Activated naive CD4-positive, alpha-beta T cell treated with Interleukin-2 at 50 U/mL for 16 hours (primary cell): ENCODE results near the gene LIFR.

Source experiments
- DNase-seq: peaks from one replicate; pipeline ENCODE4 v3.0.0-alpha.2; 2020

Gene LIFR

GRCh38 chr5:38515646-38516045, 40.8 kb downstream of the LIFR start:
- no peak for DNase-seq

- no peak for DNase-seq
These were observed 41.4 kb downstream of the LIFR start for GRCh38 chr5:38515092-38515491.

- no peak for DNase-seq
These were observed 47.3 kb downstream of the LIFR start for GRCh38 chr5:38509185-38509584.

- no peak for DNase-seq
These were observed 50.1 kb downstream of the LIFR start for GRCh38 chr5:38506302-38506701.

GRCh38 chr5:38500573-38501260, 55.7 kb downstream of the LIFR start:
- no peak for DNase-seq

GRCh38 chr5:38497946-38498345, 58.5 kb downstream of the LIFR start:
- DNase-seq, result no peak

GRCh38 chr5:38494763-38495162, 61.7 kb downstream of the LIFR start:
- DNase-seq, result no peak

GRCh38 chr5:38494175-38494574, 62.3 kb downstream of the LIFR start:
- no peak for DNase-seq

GRCh38 chr5:38483805-38484398, 72.5 kb downstream of the LIFR start:
- no peak for DNase-seq

GRCh38 chr5:38479315-38479904, 77.0 kb downstream of the LIFR start:
- DNase-seq, result no peak

GRCh38 chr5:38478878-38479277, 77.6 kb downstream of the LIFR start:
- DNase-seq, result no peak

GRCh38 chr5:38478166-38478565, 78.3 kb downstream of the LIFR start:
- no peak for DNase-seq

GRCh38 chr5:38473008-38473407, 83.4 kb downstream of the LIFR start:
- DNase-seq, result no peak

- DNase-seq, result no peak
These were observed 83.9 kb downstream of the LIFR start for GRCh38 chr5:38472541-38472940.

- DNase-seq, result no peak
These were observed 84.7 kb downstream of the LIFR start for GRCh38 chr5:38471709-38472108.

GRCh38 chr5:38469707-38470267, 86.7 kb downstream of the LIFR start:
- DNase-seq, result no peak

GRCh38 chr5:38468978-38469706, 87.3 kb downstream of the LIFR start:
- no peak for DNase-seq

- DNase-seq, result no peak
These were observed 88.2 kb downstream of the LIFR start for GRCh38 chr5:38468202-38468673.

GRCh38 chr5:38467353-38468040, 88.9 kb downstream of the LIFR start:
- no peak for DNase-seq

- no peak for DNase-seq
These were observed 89.8 kb downstream of the LIFR start for GRCh38 chr5:38466424-38467189.

- DNase-seq, result no peak
These were observed 90.6 kb downstream of the LIFR start for GRCh38 chr5:38465702-38466423.
